ENCODE results near the gene MAGI2. TPM values are rescaled to one million over a fixed set of nuclear protein-coding genes. Genes with fewer than 3 reads are reported as not detected.

Gene MAGI2
- total and polyA plus RNA-seq, 2 of the 13 experiments (the other 11 are each of a cell fraction or from before 2014, with no cell fraction given) = 1.5 to 3.8 TPM

GRCh38 chr7:79453558-79454360 lies at the start of gene MAGI2 (continued):
- TF ChIP-seq ZNF646 (CRISPR knock-in tag; IDR thresholded peaks at IDR 0.05) (peak; percentile 90), ZNF839 (CRISPR knock-in tag; IDR thresholded peaks at IDR 0.05; ENCODE audit: borderline replicate concordance) (0 out of 2 replicates have a peak, but pooled peaks have one; percentile 37), ZNF501 (CRISPR knock-in tag; IDR thresholded peaks at IDR 0.05) (0 out of 2 replicates have a peak, but pooled peaks have one; percentile 17), TARDBP (CRISPR knock-in tag; IDR thresholded peaks at IDR 0.05) (peak; percentile 54; the same call in 1 of the 2 replicates), BRF2 (CRISPR knock-in tag; IDR thresholded peaks at IDR 0.05) (no peak), ARID5B (CRISPR knock-in tag; IDR thresholded peaks at IDR 0.05) (peak; percentile 62; the same call in 1 of the 2 replicates), ASH2L (IDR thresholded peaks at IDR 0.05; ENCODE audit: insufficient read length, low read depth, low read length) (peak; percentile 66), ARID4A (CRISPR knock-in tag; IDR thresholded peaks at IDR 0.05; ENCODE audit: borderline replicate concordance) (peak; percentile 51; the same call in 1 of the 2 replicates), POLR2A (IDR thresholded peaks at IDR 0.05; ENCODE audit: insufficient read depth in 1 of 2, low read depth in 2 of 2, low read length in 2 of 2) (peak; percentile 64 to 67; a peak in 2 of 4 replicates)
